ENCODE measurements around the gene KLHL42. TPM values are rescaled to one million over a fixed set of nuclear protein-coding genes. Genes with fewer than 3 reads are reported as not detected.
"Not testable (repeated sequence)": the region's sequence is repeated elsewhere in the genome, so short reads cannot be mapped to it uniquely, and the experiment has no call there.

The KLHL42 gene
- total RNA-seq, 2 experiments from 2014 or later: 24.2 to 25.2 TPM

GRCh38 chr12:27733052-27733656 is 46.9 kb upstream of the KLHL42 start:
- peak; percentile 51 for DNase-seq (ENCODE audit: low spot score)
- TF ChIP-seq EZH2phosphoT487 (IDR thresholded peaks at IDR 0.05; ENCODE audit: borderline replicate concordance, low read depth, low read length): no peak
- peak; percentile 93 for TF ChIP-seq CTCF (conservative IDR thresholded peaks at IDR 0.05; ENCODE audit: low read length)
- Histone ChIP-seq H3K9me2 (ENCODE audit: insufficient read depth, low read length) (no peaks in the 10 kb centered on the region), H3K36me3 (ENCODE audit: insufficient read depth, low read length) (peaks cover 81% of the 10 kb centered on the region), H3K27ac (ENCODE audit: low read depth, low read length, poor library complexity, severe bottlenecking) (no peak overlapping the region), H3K4me3 (ENCODE audit: low read depth, low read length, poor library complexity, severe bottlenecking) (no peak overlapping the region), H3K4me1 (ENCODE audit: insufficient read depth, low read length, poor library complexity, severe bottlenecking) (no peaks in the 10 kb centered on the region), H4K20me1 (ENCODE audit: insufficient read depth, low read length) (0 out of 2 replicates have a peak, but pooled peaks cover 4% of the 10 kb centered on the region), H3K9me3 (ENCODE audit: low read length) (no peaks in the 10 kb centered on the region), H3K79me2 (ENCODE audit: insufficient read depth, low read depth, low read length) (no peaks in the 10 kb centered on the region), H3K4me2 (ENCODE audit: low read length) (no peak overlapping the region), H2AFZ (ENCODE audit: low read length) (no peak overlapping the region)
- BruUV-seq (replicated peaks): no TSS peak
- POLR2A ChIA-PET: interaction anchor here (0.6 to 1.0 kb wide), 3 partner anchors 10 to 94 kb away, joined by 3 read pairs; no protein-coding TSS in a partner anchor
- intact Hi-C loops (cut with micrococcal nuclease; ENCODE audit: unreplicated experiment): loop anchor here (1.0 to 2.0 kb wide), 2 partner anchors 88 to 208 kb away; no protein-coding TSS in a partner anchor
- CTCF ChIA-PET (ENCODE audit: unreplicated experiment): interaction anchor here (1.1 kb wide), 1 partner anchor 9 kb away, joined by 3 read pairs; no protein-coding TSS in a partner anchor

GRCh38 chr12:27733791-27734190 is 46.2 kb upstream of the KLHL42 start:
- Histone ChIP-seq H4K20me1 (ENCODE audit: insufficient read depth, low read length) (0 out of 2 replicates have a peak, but pooled peaks cover 4% of the 10 kb centered on the region), H3K4me1 (ENCODE audit: insufficient read depth, low read length, poor library complexity, severe bottlenecking) (no peaks in the 10 kb centered on the region), H3K4me3 (ENCODE audit: low read depth, low read length, poor library complexity, severe bottlenecking) (no peak overlapping the region), H3K79me2 (ENCODE audit: insufficient read depth, low read depth, low read length) (no peaks in the 10 kb centered on the region), H3K9me2 (ENCODE audit: insufficient read depth, low read length) (no peaks in the 10 kb centered on the region), H3K4me2 (ENCODE audit: low read length) (no peak overlapping the region), H3K27ac (ENCODE audit: low read depth, low read length, poor library complexity, severe bottlenecking) (no peak overlapping the region), H3K9me3 (ENCODE audit: low read length) (no peaks in the 10 kb centered on the region), H3K36me3 (ENCODE audit: insufficient read depth, low read length) (peaks cover 83% of the 10 kb centered on the region), H2AFZ (ENCODE audit: low read length) (no peak overlapping the region)
- ChIA-PET POLR2A (interaction anchor here (0.6 to 1.0 kb wide), 3 partner anchors 21 to 387 kb away, joined by 3 to 6 read pairs (median 3); no protein-coding TSS in a partner anchor), CTCF (ENCODE audit: unreplicated experiment) (interaction anchor here (1.1 kb wide), 1 partner anchor 9 kb away, joined by 3 read pairs; no protein-coding TSS in a partner anchor)
- BruUV-seq (replicated peaks): no TSS peak
- intact Hi-C loops (cut with micrococcal nuclease; ENCODE audit: unreplicated experiment): loop anchor here (1.0 to 2.0 kb wide), 2 partner anchors 88 to 207 kb away; no protein-coding TSS in a partner anchor
- TF ChIP-seq EZH2phosphoT487 (IDR thresholded peaks at IDR 0.05; ENCODE audit: borderline replicate concordance, low read depth, low read length): no peak
- TF ChIP-seq CTCF (conservative IDR thresholded peaks at IDR 0.05; ENCODE audit: low read length): no peak
- DNase-seq (ENCODE audit: low spot score): no peak

GRCh38 chr12:27734321-27734720 is 45.7 kb upstream of the KLHL42 start:
- intact Hi-C loops (cut with micrococcal nuclease; ENCODE audit: unreplicated experiment); BruUV-seq (replicated peaks); H3K9me2 ChIP-seq (ENCODE audit: insufficient read depth, low read length); H3K4me3 ChIP-seq (ENCODE audit: low read depth, low read length, poor library complexity, severe bottlenecking); DNase-seq (ENCODE audit: low spot score); H3K4me1 ChIP-seq (ENCODE audit: insufficient read depth, low read length, poor library complexity, severe bottlenecking); H2AFZ ChIP-seq (ENCODE audit: low read length); H3K4me2 ChIP-seq (ENCODE audit: low read length); H3K27ac ChIP-seq (ENCODE audit: low read depth, low read length, poor library complexity, severe bottlenecking); H3K9me3 ChIP-seq (ENCODE audit: low read length); H3K79me2 ChIP-seq (ENCODE audit: insufficient read depth, low read depth, low read length); H4K20me1 ChIP-seq (ENCODE audit: insufficient read depth, low read length): not testable (repeated sequence)
- POLR2A ChIA-PET: interaction anchor here (0.6 to 1.0 kb wide), 4 partner anchors 21 to 1232 kb away, joined by 3 to 6 read pairs (median 4); no protein-coding TSS in a partner anchor
- H3K36me3 ChIP-seq (ENCODE audit: insufficient read depth, low read length): peaks cover 83% of the 10 kb centered on the region
- CTCF ChIA-PET (ENCODE audit: unreplicated experiment): interaction anchor here (1.1 kb wide), 1 partner anchor 8 kb away, joined by 3 read pairs; no protein-coding TSS in a partner anchor
